ENCODE measurements around the gene TRMT44.
"Not testable (repeated sequence)": the region's sequence is repeated elsewhere in the genome, so short reads cannot be mapped to it uniquely, and the experiment has no call there.

Gene TRMT44

GRCh38 chr4:8497762-8498161 is 57.2 kb downstream of the TRMT44 start:
- DNase-seq: no peak

- DNase-seq: no peak
Observed at GRCh38 chr4:8500966-8501365, 60.4 kb downstream of the TRMT44 start.

- DNase-seq: no peak
Observed at GRCh38 chr4:8501781-8502180, 61.2 kb downstream of the TRMT44 start.

- DNase-seq: no peak
Observed at GRCh38 chr4:8502371-8502770, 61.8 kb downstream of the TRMT44 start.

GRCh38 chr4:8502836-8503585 is 62.4 kb downstream of the TRMT44 start:
- DNase-seq: no peak

- DNase-seq: no peak
Observed at GRCh38 chr4:8503801-8504200, 63.2 kb downstream of the TRMT44 start.

- peak; percentile 49 for DNase-seq
Observed at GRCh38 chr4:8504279-8505007, 63.9 kb downstream of the TRMT44 start.

GRCh38 chr4:8505229-8505628 is 64.7 kb downstream of the TRMT44 start:
- DNase-seq: no peak

- no peak for DNase-seq
Observed at GRCh38 chr4:8506006-8506372, 65.4 kb downstream of the TRMT44 start.

GRCh38 chr4:8506373-8507195 is 66.0 kb downstream of the TRMT44 start:
- no peak for DNase-seq

GRCh38 chr4:8507196-8507570 is 66.6 kb downstream of the TRMT44 start:
- no peak for DNase-seq

GRCh38 chr4:8507624-8508023 is 67.0 kb downstream of the TRMT44 start:
- no peak for DNase-seq

- DNase-seq: no peak
Observed at GRCh38 chr4:8508266-8508665, 67.7 kb downstream of the TRMT44 start.

GRCh38 chr4:8508740-8509139 is 68.2 kb downstream of the TRMT44 start:
- DNase-seq: no peak

- DNase-seq: no peak
Observed at GRCh38 chr4:8509311-8509950, 68.9 kb downstream of the TRMT44 start.

GRCh38 chr4:8510191-8510590 is 69.6 kb downstream of the TRMT44 start:
- DNase-seq: no peak

GRCh38 chr4:8510611-8511285 is 70.2 kb downstream of the TRMT44 start:
- DNase-seq: no peak

- DNase-seq: no peak
Observed at GRCh38 chr4:8512510-8512909, 71.9 kb downstream of the TRMT44 start.

GRCh38 chr4:8513080-8513479 is 72.5 kb downstream of the TRMT44 start:
- DNase-seq: not testable (repeated sequence)

GRCh38 chr4:8513931-8514330 is 73.4 kb downstream of the TRMT44 start:
- DNase-seq: no peak

GRCh38 chr4:8514391-8514790 is 73.8 kb downstream of the TRMT44 start:
- DNase-seq: no peak

- no peak for DNase-seq
Observed at GRCh38 chr4:8515316-8516060, 74.9 kb downstream of the TRMT44 start.
